Stimulated activated CD8-positive, alpha-beta memory T cell treated with anti-CD3 and anti-CD28 coated beads, Interleukin-15, amount 100 ng/mL, for 1 hour (primary cell): Measurements from ENCODE around the gene KIF17.
A peak's percentile ranks its signal among the peaks of the same experiment; 100 is the strongest.

Experiments
- DNase-seq: peaks from one replicate; pipeline ENCODE4 v3.0.0-alpha.2; 2020; ENCODE audit warnings: low read depth

The KIF17 gene

DNA sequence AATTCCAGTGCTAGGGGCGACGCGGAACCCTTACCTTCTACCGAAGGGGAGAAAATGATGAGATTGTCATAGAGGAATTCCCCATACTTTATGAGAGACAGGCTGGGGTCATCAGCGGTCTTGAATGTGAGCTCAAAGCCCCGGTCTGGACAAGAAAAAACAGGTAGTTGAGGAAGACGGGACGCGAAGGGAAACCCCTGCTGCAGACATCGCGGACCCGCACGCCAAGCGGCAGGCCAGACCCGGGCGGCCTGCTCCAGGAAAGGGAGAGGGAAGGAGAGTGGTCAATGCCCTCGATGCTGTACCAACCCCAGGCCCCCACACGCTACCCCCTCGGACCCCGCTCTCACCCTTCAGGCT, 57.0 kb downstream of the KIF17 start:
- no peak for DNase-seq

DNA sequence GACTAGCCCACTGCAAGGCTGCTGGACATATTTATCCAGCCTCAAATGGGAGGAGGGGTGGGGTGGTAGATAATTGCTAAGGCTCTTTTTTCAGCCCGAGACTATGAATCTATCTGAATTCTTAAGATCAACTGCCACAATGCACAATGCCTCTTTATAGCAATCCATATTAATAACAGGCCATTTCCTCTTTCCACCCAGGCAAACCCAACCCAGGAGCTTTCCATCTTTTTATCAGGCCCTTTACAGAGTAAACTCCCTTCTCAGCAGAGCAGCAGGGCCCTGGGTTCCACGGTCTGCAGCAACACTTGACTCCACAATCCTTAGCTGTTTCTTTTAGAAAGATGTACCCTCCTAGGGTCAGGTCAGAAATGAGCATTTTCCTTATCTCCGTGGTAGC, 57.4 kb downstream of the KIF17 start:
- no peak for DNase-seq

DNA sequence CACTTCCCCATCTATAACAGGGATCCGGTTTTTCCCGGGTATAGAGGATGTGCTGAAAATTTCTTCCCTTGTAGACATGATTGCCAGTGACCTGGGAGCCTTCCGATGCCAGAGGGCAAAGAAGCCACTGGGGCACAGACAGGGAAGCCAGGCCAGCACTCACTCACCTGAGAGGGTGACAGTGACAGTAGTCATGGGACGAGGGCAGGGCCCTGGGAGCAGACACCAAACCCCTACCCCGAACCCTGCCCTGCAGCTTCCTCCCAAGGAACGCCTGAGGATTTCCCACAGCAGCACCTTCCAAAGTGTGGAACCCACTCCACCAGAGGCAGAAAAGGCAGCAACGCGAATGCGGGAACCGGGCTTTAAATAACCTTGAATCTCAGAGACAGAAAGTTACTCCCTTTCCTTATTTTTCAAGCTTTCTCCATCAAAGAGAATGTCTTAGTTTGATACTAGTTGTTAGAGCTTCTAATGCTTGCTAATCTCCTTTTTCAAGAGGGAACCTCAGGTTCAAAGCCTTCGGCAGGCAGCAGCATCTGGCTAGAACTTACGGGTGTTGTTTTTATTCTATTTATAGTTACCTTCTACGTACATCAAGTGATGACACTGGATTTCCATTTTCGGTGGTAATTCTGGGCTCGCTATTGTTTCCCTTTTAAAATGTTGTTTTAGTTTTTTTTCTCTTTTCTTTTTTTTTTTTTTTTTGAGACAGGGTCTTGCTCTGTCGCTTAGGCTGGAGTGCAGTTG, 59.5 kb downstream of the KIF17 start:
- no peak for DNase-seq

GRCh38 chr1:20657024-20657423, 60.8 kb downstream of the KIF17 start:
- no peak for DNase-seq

DNA sequence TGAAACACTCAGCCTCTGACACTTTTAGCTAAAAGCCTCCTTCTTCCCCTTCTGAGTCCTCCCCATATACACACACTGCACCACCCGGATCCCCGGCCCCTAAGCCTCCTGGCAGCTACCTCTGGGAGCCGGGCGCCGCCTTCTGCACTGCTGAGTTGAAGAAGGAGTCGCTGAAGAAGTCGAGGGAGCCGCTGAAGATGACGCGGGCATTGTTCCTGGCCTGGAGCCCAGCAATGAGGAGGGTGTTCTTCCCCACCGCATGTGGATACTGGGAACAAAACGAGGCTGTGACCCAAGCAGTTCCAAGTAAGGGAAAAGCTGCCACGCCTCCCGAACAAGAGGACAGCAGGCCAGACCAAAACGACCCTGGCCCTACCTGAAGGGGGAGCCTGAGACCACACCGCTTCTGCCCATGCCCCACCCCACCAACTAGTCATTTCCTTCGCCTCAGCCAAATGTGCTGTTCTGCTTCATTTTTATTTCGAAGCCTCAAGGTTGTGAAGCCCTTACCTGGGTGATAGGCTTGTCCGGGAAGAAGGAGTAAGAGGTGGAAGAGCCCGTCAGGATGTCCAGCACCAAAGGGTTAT, 63.6 kb downstream of the KIF17 start:
- no peak for DNase-seq

DNA sequence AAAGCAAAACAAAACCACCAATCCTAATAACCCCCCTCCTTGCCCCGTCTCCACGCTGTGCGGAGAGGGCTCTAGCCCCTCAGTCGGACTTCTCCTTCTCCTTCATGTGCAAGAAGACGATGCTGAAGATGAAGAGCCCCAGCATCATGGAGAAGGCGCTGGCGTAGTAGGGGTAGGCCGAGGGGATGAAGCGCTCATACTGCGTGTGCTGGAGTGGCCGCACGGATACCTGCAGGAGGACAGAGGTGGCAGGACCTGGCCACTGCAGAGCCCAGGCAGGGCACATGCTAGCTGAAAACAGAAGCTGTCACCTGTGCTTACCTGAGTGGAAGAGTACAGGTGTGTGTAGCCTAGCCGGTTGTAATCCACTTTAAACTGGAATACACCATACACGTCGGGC, 65.5 kb downstream of the KIF17 start:
- DNase-seq: no peak

DNA sequence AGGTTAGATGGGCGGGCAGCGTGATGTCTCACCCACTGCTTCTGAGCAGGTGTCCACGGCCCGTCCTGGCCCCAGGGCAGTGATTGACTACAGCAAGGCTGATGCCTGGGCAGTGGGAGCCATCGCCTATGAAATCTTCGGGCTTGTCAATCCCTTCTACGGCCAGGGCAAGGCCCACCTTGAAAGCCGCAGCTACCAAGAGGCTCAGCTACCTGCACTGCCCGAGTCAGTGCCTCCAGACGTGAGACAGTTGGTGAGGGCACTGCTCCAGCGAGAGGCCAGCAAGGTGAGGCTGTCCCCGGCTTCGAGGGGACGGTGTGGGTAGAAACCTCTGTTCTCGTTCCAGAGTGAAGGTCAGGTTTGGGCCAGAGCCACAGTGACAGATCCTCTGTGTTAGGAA, 68.9 kb downstream of the KIF17 start:
- DNase-seq: no peak

DNA sequence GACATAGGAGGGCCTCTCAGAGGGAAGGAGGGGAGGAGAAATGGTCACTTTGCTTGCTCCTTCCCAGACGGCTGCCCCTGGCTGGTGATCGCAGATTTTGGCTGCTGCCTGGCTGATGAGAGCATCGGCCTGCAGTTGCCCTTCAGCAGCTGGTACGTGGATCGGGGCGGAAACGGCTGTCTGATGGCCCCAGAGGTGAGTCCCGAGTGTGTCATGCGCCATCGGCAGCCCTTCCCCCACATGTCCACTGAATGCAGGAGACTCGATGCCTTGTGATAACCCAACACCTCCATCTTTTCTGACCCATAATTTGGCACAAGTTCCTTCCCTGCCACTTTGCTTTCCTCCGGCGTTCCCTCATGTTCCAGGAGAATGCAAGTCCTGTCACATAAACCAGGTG, 69.4 kb downstream of the KIF17 start:
- no peak for DNase-seq

GRCh38 chr1:20645414-20645813, 72.4 kb downstream of the KIF17 start:
- DNase-seq: no peak

DNA sequence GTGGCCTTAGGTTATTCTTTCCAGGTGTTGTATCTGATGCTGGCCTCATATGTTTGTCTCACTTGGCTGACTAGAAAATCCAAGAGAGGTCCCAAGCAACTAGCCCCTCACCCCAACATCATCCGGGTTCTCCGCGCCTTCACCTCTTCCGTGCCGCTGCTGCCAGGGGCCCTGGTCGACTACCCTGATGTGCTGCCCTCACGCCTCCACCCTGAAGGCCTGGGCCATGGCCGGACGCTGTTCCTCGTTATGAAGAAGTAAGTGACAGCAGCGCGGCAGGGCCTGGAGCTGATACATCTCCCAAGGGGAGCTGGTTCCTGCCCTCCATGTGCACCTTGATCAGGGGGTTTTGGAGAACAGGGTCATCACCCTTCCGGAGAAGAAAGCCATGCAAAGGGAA, 73.4 kb downstream of the KIF17 start:
- no peak for DNase-seq

DNA sequence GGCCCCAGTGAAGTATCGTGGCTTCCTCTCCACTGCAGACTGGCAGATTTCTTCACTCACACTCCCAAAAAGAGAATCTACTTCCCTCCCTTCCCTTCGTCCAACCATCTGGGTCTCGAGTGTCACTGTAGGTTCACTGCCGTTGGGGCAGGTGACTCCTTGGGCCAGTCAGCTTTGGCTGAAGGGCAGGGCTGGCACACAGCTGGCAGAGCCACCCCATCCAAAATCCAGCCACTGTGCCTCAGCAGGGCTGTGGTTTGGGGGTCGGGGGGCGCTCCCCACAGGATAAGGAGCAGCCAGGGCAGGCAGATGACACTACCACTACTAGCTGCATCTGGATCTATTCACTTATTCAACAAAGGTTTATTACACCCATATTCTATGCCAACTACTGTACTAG, 74.7 kb downstream of the KIF17 start:
- DNase-seq: no peak

DNA sequence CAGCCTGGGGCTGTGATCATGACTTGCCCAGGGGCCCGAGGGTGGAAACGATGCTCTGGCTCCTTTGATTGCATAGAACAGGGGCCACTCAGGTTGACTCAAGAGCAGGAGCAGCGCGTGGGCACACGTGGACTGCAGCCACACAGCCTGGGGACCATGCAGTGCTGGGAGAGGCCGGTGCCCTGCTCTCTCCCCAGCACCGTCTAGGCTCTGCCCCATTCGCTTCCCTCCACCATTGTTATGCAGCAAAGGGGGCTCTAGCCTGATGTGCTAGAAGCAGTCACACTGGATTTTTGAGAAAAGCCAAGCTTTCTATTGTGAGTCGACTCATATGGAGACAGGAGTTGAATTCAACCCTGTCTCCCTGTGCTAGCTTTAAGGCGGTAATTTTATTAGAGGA, 75.8 kb downstream of the KIF17 start:
- no peak for DNase-seq

GRCh38 chr1:20640183-20640597, 77.6 kb downstream of the KIF17 start:
- DNase-seq: peak; percentile 42

- DNase-seq: no peak
Observed at GRCh38 chr1:20636785-20637347, 80.9 kb downstream of the KIF17 start.

- no peak for DNase-seq
Observed at GRCh38 chr1:20634594-20635084, 83.2 kb downstream of the KIF17 start.

GRCh38 chr1:20634065-20634593, 83.7 kb downstream of the KIF17 start:
- DNase-seq: no peak

- peak; percentile 74 for DNase-seq
Observed at GRCh38 chr1:20633190-20634064, 84.4 kb downstream of the KIF17 start, which contains the start of gene PINK1. TSS of gene PINK1 (plus strand) at chr1:20633458. CDS start at chr1:20633549, 91 bp downstream.

DNA sequence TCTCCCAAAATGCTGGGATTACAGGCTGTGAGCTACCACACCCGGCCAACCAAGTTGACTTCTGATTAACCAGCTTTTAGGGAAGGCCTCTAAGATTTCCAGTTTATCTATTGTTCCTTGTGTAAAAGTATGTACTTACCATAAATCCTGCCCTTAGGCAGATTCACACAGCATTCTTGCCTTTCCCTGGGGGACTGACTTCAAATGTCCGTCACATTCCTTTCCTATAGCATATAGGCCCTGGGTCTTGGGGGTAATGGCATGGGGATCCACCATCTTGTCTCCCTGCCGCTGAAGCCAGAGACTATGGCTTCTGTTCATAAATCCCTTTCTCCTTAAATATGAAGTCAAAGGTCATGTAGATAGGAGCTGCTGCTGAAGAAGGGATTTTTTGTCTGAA, 85.4 kb downstream of the KIF17 start:
- DNase-seq: no peak

DNA sequence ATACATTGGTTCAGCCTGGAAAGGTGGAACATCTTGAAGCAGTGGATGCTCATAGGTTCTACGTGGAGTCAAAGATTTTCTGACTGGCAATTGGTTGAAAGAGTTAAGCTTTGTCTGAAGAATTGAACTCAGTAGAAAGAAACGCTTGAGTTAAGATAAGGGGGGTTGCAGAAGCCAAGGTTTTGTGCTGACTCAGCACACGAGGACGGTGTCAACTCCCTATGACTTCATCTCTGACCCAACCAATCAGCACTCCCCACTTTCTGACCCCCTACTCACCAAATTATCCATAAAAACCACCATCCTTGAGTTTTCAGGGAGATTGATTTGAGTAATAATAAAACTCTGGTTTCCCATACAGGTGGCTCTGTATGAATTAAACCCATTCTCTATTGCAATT, 87.1 kb downstream of the KIF17 start:
- no peak for DNase-seq

GRCh38 chr1:20626524-20626923, 91.3 kb downstream of the KIF17 start:
- DNase-seq: no peak

- no peak for DNase-seq
Observed at GRCh38 chr1:20626098-20626427, 91.7 kb downstream of the KIF17 start.
